ENCODE data around the gene DMXL1.
"Not testable (repeated sequence)": the region's sequence is repeated elsewhere in the genome, so short reads cannot be mapped to it uniquely, and the experiment has no call there.

DMXL1 gene

GRCh38 chr5:119131530-119132304 lies 60.8 kb downstream of the DMXL1 start:
- FAIRE-seq, result peak; percentile 9

- FAIRE-seq, result not testable (repeated sequence)
These were observed 64.9 kb downstream of the DMXL1 start for GRCh38 chr5:119135743-119136142.

GRCh38 chr5:119136666-119137318 lies 65.9 kb downstream of the DMXL1 start:
- FAIRE-seq, result no peak

- no peak for FAIRE-seq
These were observed 82.7 kb downstream of the DMXL1 start for GRCh38 chr5:119153629-119154028.

- FAIRE-seq, result no peak
These were observed 87.3 kb downstream of the DMXL1 start for GRCh38 chr5:119158144-119158543.

GRCh38 chr5:119161430-119161829 lies 90.5 kb downstream of the DMXL1 start:
- FAIRE-seq, result no peak

- FAIRE-seq, result no peak
These were observed 95.1 kb downstream of the DMXL1 start for GRCh38 chr5:119166026-119166425.

- no peak for FAIRE-seq
These were observed 97.5 kb downstream of the DMXL1 start for GRCh38 chr5:119168401-119168800.

- FAIRE-seq, result no peak
These were observed 100.8 kb downstream of the DMXL1 start for GRCh38 chr5:119171686-119172085.

- peak; percentile 9 for FAIRE-seq
These were observed 103.8 kb downstream of the DMXL1 start for GRCh38 chr5:119174578-119175163.

GRCh38 chr5:119176785-119177184 lies 105.9 kb downstream of the DMXL1 start:
- no peak for FAIRE-seq

- no peak for FAIRE-seq
These were observed 106.3 kb downstream of the DMXL1 start for GRCh38 chr5:119177226-119177625.

- no peak for FAIRE-seq
These were observed 107.5 kb downstream of the DMXL1 start for GRCh38 chr5:119178435-119178834.

- FAIRE-seq, result no peak
These were observed 109.2 kb downstream of the DMXL1 start for GRCh38 chr5:119179857-119180641.

- not testable (repeated sequence) for FAIRE-seq
These were observed 114.6 kb downstream of the DMXL1 start for GRCh38 chr5:119185512-119185911.

GRCh38 chr5:119187776-119188529 lies 117.1 kb downstream of the DMXL1 start:
- peak; percentile 55 for FAIRE-seq

- FAIRE-seq, result no peak
These were observed 119.7 kb downstream of the DMXL1 start for GRCh38 chr5:119190470-119191095.

GRCh38 chr5:119191944-119192343 lies 121.1 kb downstream of the DMXL1 start:
- FAIRE-seq, result no peak

GRCh38 chr5:119200795-119201194 lies 129.9 kb downstream of the DMXL1 start:
- FAIRE-seq, result no peak

- peak; percentile 21 for FAIRE-seq
These were observed 136.2 kb downstream of the DMXL1 start for GRCh38 chr5:119207105-119207504.

- FAIRE-seq, result no peak
These were observed 141.1 kb downstream of the DMXL1 start for GRCh38 chr5:119212026-119212425.

- FAIRE-seq, result no peak
These were observed 141.8 kb downstream of the DMXL1 start for GRCh38 chr5:119212676-119213075.
